K562 (cell line): ENCODE results near the gene TSPAN12. TPM values are rescaled to one million over a fixed set of nuclear protein-coding genes. Genes with fewer than 3 reads are reported as not detected.

ENCODE experiments used
- GTF2A2 ChIP-seq: IDR thresholded peaks from 2 replicates; pipeline ENCODE4 v1.6.1; 2016; ENCODE audit warnings: mild to moderate bottlenecking, missing genetic modification characterization, missing compliant biosample characterization
- GTF2F1 ChIP-seq: IDR thresholded peaks from 2 replicates; pipeline ENCODE4 v1.6.1; 2011; ENCODE audit warnings: low read depth, low read length, improper control_type of control experiment
- MAFF ChIP-seq: IDR thresholded peaks from 2 replicates; pipeline ENCODE4 v1.6.1; 2012; ENCODE audit warnings: low read length, improper control_type of control experiment
- MED1 ChIP-seq: sonication (generic); formaldehyde crosslinking; IDR thresholded peaks from 2 replicates; pipeline ENCODE4 v1.8.1; 2023; ENCODE audit warnings: missing genetic modification reagents, borderline replicate concordance
- NCOA4 ChIP-seq: fragments of 450-650 bp; IDR thresholded peaks from 2 replicates; pipeline ENCODE4 v1.6.1; 2018; ENCODE audit warnings: mild to moderate bottlenecking; ENCODE audit not compliant: partially characterized antibody
- NFE2L1 ChIP-seq: fragments of 450-650 bp; IDR thresholded peaks from 2 replicates; pipeline ENCODE4 v1.6.1; 2016; ENCODE audit warnings: missing genetic modification characterization, low read depth, mild to moderate bottlenecking, missing compliant biosample characterization, moderate library complexity, borderline replicate concordance
- NR2C2 ChIP-seq, 2 experiments: fragments of 200-800 bp in 1 of 2; sonication (Bioruptor generic) in 1 of 2; sonication (generic) in 1 of 2; formaldehyde crosslinking in 1 of 2; IDR thresholded peaks; 2 replicates each; pipeline versions ENCODE4 v1.6.1 to v1.8.0; 2016 to 2022; ENCODE audit warnings: mild to moderate bottlenecking in 1 of 2, missing compliant biosample characterization in 1 of 2, missing genetic modification characterization in 1 of 2, missing genetic modification reagents in 1 of 2
- PTTG1 ChIP-seq: fragments of 450-650 bp; IDR thresholded peaks from 2 replicates; pipeline ENCODE4 v1.6.1; 2016; ENCODE audit warnings: low read depth, mild to moderate bottlenecking, missing genetic modification characterization, missing compliant biosample characterization
- SP1 ChIP-seq: sonication (generic); formaldehyde crosslinking; IDR thresholded peaks from 2 replicates; pipeline ENCODE4 v1.8.1; 2022; ENCODE audit warnings: mild to moderate bottlenecking, missing genetic modification reagents
- SREBF2 ChIP-seq: sonication (generic); formaldehyde crosslinking; IDR thresholded peaks from 2 replicates; pipeline ENCODE4 v1.4.0; 2020; ENCODE audit warnings: mild to moderate bottlenecking, missing genetic modification reagents
- STAT5B ChIP-seq: fragments of 250-450 bp; sonication (Bioruptor Pico); IDR thresholded peaks from 2 replicates; pipeline ENCODE4 v1.8.0; 2021; ENCODE audit warnings: mild to moderate bottlenecking, inconsistent platforms
- TAL1 ChIP-seq: fragments of 450-650 bp; IDR thresholded peaks from 2 replicates; pipeline ENCODE4 v1.6.1; 2016; ENCODE audit warnings: mild to moderate bottlenecking
- TCF7L2 ChIP-seq: fragments of 150-350 bp; IDR thresholded peaks from 2 replicates; pipeline ENCODE4 v1.6.1; 2016; ENCODE audit warnings: low read depth, mild to moderate bottlenecking, low read length, moderate library complexity
- THRAP3 ChIP-seq: fragments of 450-650 bp; IDR thresholded peaks from 2 replicates; pipeline ENCODE4 v1.6.1; 2016; ENCODE audit warnings: mild to moderate bottlenecking, inconsistent platforms, borderline replicate concordance
- ZNF184 ChIP-seq: sonication (generic); formaldehyde crosslinking; IDR thresholded peaks from 2 replicates; pipeline ENCODE4 v1.5.0; 2020; ENCODE audit warnings: missing genetic modification reagents
- ZNF586 ChIP-seq: fragments of 450-650 bp; formaldehyde crosslinking; conservative IDR thresholded peaks from 2 replicates; pipeline ENCODE4 v1.4.0; 2020; ENCODE audit warnings: mild to moderate bottlenecking, moderate library complexity
- ZNF76 ChIP-seq: fragments of 250-450 bp; sonication (Bioruptor Pico); IDR thresholded peaks from 2 replicates; pipeline ENCODE4 v1.4.0; 2020; ENCODE audit warnings: mild to moderate bottlenecking, moderate library complexity, borderline replicate concordance
- polyA plus RNA-seq, 8 experiments: library from polyadenylated mRNA; depleted of rRNA in 4 of 8; stranded (reverse) in 5 of 8; unstranded in 3 of 8; fragments of >200 nt; fragmentation: Nextera tagmentation in 2 of 8; fragmentation: Illumina TruSeq in 1 of 8; extraction: Ambion mirVana in 2 of 8; extraction: Trizol in 1 of 8; gene quantifications; 2 replicates each; pipeline versions ENCODE4 v1.2.1 to v1.2.3, GENCODE V29; 2011 to 2014; ENCODE audit warnings: inconsistent platforms in 1 of 8, missing spikeins in 1 of 8
- total RNA-seq, 7 experiments: library from RNA; depleted of rRNA in 6 of 7; stranded (reverse); fragments of >200 nt in 6 of 7; fragmentation: Illumina TruSeq in 2 of 7; extraction: Trizol in 2 of 7; gene quantifications; 2 replicates each; pipeline versions ENCODE4 v1.2.1 to v1.2.3, GENCODE V29; 2011 to 2021; ENCODE audit warnings: low replicate concordance in 1 of 7
- TF ChIP-seq, protein P1 (sequence below), 2 experiments: fragments of 450-650 bp; conservative IDR thresholded peaks; 2 replicates each; pipeline ENCODE4 v1.6.1; 2017; ENCODE audit warnings: mild to moderate bottlenecking in 2 of 2, moderate library complexity in 2 of 2
- TF ChIP-seq, protein P2 (sequence below): sonication (generic); formaldehyde crosslinking; IDR thresholded peaks from 2 replicates; pipeline ENCODE4 v1.8.1; 2023; ENCODE audit warnings: mild to moderate bottlenecking, missing genetic modification reagents
- TF ChIP-seq, protein P3 (sequence below): fragments of 450-650 bp; IDR thresholded peaks from 2 replicates; pipeline ENCODE4 v1.6.1; 2017; ENCODE audit warnings: mild to moderate bottlenecking, moderate library complexity
- TF ChIP-seq, protein P4 (sequence below): sonication (generic); formaldehyde crosslinking; IDR thresholded peaks from 2 replicates; pipeline ENCODE4 v1.8.0; 2022; ENCODE audit warnings: mild to moderate bottlenecking, missing genetic modification reagents
- TF ChIP-seq, protein P5 (sequence below): fragments of 250-450 bp; sonication (Bioruptor Pico); IDR thresholded peaks from 2 replicates; pipeline ENCODE4 v1.4.0; 2020; ENCODE audit warnings: mild to moderate bottlenecking, moderate library complexity
- TF ChIP-seq, protein P6 (sequence below): fragments of 250-450 bp; sonication (Bioruptor Pico); IDR thresholded peaks from 2 replicates; pipeline ENCODE4 v1.8.0; 2021; ENCODE audit warnings: borderline replicate concordance, mild to moderate bottlenecking, moderate library complexity; ENCODE audit not compliant: poor library complexity, severe bottlenecking

TSPAN12 gene
- total and polyA plus RNA-seq, 9 of the 15 experiments (the other 6 are each of a cell fraction or from before 2014, with no cell fraction given): 0.13 to 1.7 (median 0.35) TPM; not detected in 1

DNA sequence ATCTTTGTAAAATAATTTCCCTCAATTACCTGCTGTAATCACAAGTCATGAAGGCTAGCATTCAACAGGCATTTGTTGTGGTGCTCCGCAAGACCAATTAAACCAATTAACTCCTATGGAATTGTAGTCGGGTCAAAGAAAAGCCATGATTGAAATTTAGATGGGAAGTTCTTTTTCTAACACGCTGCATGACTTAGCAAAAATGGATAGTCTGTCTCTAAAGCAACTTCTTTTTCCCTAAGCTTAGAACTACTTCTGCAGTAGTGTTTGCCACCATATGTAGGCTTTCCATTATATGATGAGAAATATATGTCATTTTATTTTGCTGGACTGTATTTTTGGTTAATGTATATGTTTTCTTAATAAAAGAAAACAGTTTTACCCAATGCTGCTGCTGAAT, 119.1 kb downstream of the TSPAN12 start (continued):
- TF ChIP-seq NR2C2 (CRISPR knock-in tag; IDR thresholded peaks at IDR 0.05) (no peak), NR2C2 (tag; IDR thresholded peaks at IDR 0.05) (no peak), GTF2A2 (tag) (no peak), MAFF (peak; percentile 71; the same call in 1 of the 2 replicates), TCF7L2 (no peak), NCOA4 (no peak), PTTG1 (tag) (no peak), ZNF76 (CRISPR knock-in tag) (no peak), MED1 (CRISPR knock-in tag) (no peak), NFE2L1 (peak; percentile 81), ZNF586 (no peak), ZNF184 (no peak), STAT5B (CRISPR knock-in tag) (no peak), SP1 (CRISPR knock-in tag) (no peak), SREBF2 (CRISPR knock-in tag) (no peak), TAL1 (no peak), THRAP3 (no peak), GTF2F1 (no peak)
- TF ChIP-seq, protein P1, sequence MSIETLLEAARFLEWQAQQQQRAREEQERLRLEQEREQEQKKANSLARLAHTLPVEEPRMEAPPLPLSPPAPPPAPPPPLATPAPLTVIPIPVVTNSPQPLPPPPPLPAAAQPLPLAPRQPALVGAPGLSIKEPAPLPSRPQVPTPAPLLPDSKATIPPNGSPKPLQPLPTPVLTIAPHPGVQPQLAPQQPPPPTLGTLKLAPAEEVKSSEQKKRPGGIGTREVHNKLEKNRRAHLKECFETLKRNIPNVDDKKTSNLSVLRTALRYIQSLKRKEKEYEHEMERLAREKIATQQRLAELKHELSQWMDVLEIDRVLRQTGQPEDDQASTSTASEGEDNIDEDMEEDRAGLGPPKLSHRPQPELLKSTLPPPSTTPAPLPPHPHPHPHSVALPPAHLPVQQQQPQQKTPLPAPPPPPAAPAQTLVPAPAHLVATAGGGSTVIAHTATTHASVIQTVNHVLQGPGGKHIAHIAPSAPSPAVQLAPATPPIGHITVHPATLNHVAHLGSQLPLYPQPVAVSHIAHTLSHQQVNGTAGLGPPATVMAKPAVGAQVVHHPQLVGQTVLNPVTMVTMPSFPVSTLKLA (conservative IDR thresholded peaks at IDR 0.05): no peak
- TF ChIP-seq, protein P2, sequence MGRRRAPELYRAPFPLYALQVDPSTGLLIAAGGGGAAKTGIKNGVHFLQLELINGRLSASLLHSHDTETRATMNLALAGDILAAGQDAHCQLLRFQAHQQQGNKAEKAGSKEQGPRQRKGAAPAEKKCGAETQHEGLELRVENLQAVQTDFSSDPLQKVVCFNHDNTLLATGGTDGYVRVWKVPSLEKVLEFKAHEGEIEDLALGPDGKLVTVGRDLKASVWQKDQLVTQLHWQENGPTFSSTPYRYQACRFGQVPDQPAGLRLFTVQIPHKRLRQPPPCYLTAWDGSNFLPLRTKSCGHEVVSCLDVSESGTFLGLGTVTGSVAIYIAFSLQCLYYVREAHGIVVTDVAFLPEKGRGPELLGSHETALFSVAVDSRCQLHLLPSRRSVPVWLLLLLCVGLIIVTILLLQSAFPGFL: no peak
- TF ChIP-seq, protein P3, sequence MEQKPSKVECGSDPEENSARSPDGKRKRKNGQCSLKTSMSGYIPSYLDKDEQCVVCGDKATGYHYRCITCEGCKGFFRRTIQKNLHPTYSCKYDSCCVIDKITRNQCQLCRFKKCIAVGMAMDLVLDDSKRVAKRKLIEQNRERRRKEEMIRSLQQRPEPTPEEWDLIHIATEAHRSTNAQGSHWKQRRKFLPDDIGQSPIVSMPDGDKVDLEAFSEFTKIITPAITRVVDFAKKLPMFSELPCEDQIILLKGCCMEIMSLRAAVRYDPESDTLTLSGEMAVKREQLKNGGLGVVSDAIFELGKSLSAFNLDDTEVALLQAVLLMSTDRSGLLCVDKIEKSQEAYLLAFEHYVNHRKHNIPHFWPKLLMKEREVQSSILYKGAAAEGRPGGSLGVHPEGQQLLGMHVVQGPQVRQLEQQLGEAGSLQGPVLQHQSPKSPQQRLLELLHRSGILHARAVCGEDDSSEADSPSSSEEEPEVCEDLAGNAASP: no peak
- TF ChIP-seq, protein P4, sequence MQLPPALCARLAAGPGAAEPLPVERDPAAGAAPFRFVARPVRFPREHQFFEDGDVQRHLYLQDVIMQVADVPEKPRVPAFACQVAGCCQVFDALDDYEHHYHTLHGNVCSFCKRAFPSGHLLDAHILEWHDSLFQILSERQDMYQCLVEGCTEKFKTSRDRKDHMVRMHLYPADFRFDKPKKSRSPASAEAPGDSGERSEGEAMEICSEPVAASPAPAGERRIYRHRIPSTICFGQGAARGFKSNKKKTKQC (CRISPR knock-in tag): no peak
- TF ChIP-seq, protein P5, sequence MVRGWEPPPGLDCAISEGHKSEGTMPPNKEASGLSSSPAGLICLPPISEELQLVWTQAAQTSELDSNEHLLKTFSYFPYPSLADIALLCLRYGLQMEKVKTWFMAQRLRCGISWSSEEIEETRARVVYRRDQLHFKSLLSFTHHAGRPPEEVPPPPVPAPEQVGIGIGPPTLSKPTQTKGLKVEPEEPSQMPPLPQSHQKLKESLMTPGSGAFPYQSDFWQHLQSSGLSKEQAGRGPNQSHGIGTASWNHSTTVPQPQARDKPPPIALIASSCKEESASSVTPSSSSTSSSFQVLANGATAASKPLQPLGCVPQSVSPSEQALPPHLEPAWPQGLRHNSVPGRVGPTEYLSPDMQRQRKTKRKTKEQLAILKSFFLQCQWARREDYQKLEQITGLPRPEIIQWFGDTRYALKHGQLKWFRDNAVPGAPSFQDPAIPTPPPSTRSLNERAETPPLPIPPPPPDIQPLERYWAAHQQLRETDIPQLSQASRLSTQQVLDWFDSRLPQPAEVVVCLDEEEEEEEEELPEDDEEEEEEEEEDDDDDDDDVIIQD: no peak
- TF ChIP-seq, protein P6, sequence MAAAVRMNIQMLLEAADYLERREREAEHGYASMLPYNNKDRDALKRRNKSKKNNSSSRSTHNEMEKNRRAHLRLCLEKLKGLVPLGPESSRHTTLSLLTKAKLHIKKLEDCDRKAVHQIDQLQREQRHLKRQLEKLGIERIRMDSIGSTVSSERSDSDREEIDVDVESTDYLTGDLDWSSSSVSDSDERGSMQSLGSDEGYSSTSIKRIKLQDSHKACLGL: no peak
